Astrocyte (in vitro differentiated cells and primary cell): Measurements from ENCODE around the gene CDX2. TPM values are rescaled to one million over a fixed set of nuclear protein-coding genes. Genes with fewer than 3 reads are reported as not detected.

ENCODE experiments used
- DNase-seq: peaks from one replicate; pipeline ENCODE4 v3.0.0-alpha.2; 2010; ENCODE audit warnings: low read depth
- FAIRE-seq: peaks from 2 replicates; lab custom pipeline; 2011; peaks lifted over from hg19 to GRCh38; lab: Jason Lieb, UNC
- H2AFZ ChIP-seq: 2 replicates; pipeline ENCODE4 v1.6.0; 2012; ENCODE audit warnings: low read depth, low read length, inconsistent platforms
- H3K27ac ChIP-seq: 2 replicates; pipeline ENCODE4 v1.5.1; 2011; ENCODE audit warnings: low read depth, low read length, inconsistent platforms
- H3K27me3 ChIP-seq: 2 replicates; pipeline ENCODE4 v1.6.0; 2011; ENCODE audit warnings: low read length, inconsistent platforms; ENCODE audit not compliant: insufficient read depth
- H3K36me3 ChIP-seq: 2 replicates; pipeline ENCODE4 v1.5.1; 2011; ENCODE audit warnings: low read length, inconsistent platforms; ENCODE audit not compliant: insufficient read depth
- H3K4me1 ChIP-seq: 2 replicates; pipeline ENCODE4 v1.5.1; 2011; ENCODE audit warnings: low read length, inconsistent platforms; ENCODE audit not compliant: insufficient read depth
- H3K4me2 ChIP-seq: 2 replicates; pipeline ENCODE4 v1.6.0; 2012; ENCODE audit warnings: low read length, inconsistent platforms
- H3K4me3 ChIP-seq: 2 replicates; pipeline ENCODE4 v1.5.1; 2011; ENCODE audit warnings: low read depth, mild to moderate bottlenecking, low read length, inconsistent platforms; ENCODE audit not compliant: insufficient read depth
- H3K79me2 ChIP-seq: 2 replicates; pipeline ENCODE4 v1.6.0; 2012; ENCODE audit warnings: mild to moderate bottlenecking, low read length, inconsistent platforms; ENCODE audit not compliant: insufficient read depth
- H3K9ac ChIP-seq: 2 replicates; pipeline ENCODE4 v1.6.0; 2012; ENCODE audit warnings: mild to moderate bottlenecking, low read length, inconsistent platforms
- H3K9me3 ChIP-seq: 2 replicates; pipeline ENCODE4 v1.5.1; 2012; ENCODE audit warnings: low read depth, mild to moderate bottlenecking, low read length, inconsistent platforms; ENCODE audit not compliant: insufficient read depth
- H4K20me1 ChIP-seq: 2 replicates; pipeline ENCODE4 v1.6.0; 2012; ENCODE audit warnings: low read length, inconsistent platforms; ENCODE audit not compliant: insufficient read depth
- H3K27ac Mint-ChIP-seq: one replicate; pipeline ENCODE4 v1.8.0; 2021; ENCODE audit warnings: mild to moderate bottlenecking, mixed read lengths; ENCODE audit not compliant: unreplicated experiment
- H3K27me3 Mint-ChIP-seq: one replicate; pipeline ENCODE4 v1.8.0; 2021; ENCODE audit warnings: low read depth, mixed read lengths; ENCODE audit not compliant: unreplicated experiment
- H3K36me3 Mint-ChIP-seq: one replicate; pipeline ENCODE4 v1.8.0; 2021; ENCODE audit warnings: low read depth, mixed read lengths; ENCODE audit not compliant: unreplicated experiment
- H3K4me1 Mint-ChIP-seq: one replicate; pipeline ENCODE4 v1.8.0; 2021; ENCODE audit warnings: low read depth, mixed read lengths; ENCODE audit not compliant: unreplicated experiment
- H3K4me3 Mint-ChIP-seq: one replicate; pipeline ENCODE4 v1.8.0; 2021; ENCODE audit warnings: mild to moderate bottlenecking, moderate library complexity, mixed read lengths; ENCODE audit not compliant: unreplicated experiment
- H3K9me3 Mint-ChIP-seq: one replicate; pipeline ENCODE4 v1.8.0; 2021; ENCODE audit warnings: mild to moderate bottlenecking, mixed read lengths; ENCODE audit not compliant: unreplicated experiment
- EZH2 ChIP-seq: IDR thresholded peaks from 2 replicates; pipeline ENCODE4 v1.6.1; 2012; ENCODE audit warnings: mild to moderate bottlenecking, low read length, inconsistent platforms; ENCODE audit not compliant: insufficient read depth
- total RNA-seq: library from RNA; stranded (reverse); gene quantifications from 2 replicates; pipeline ENCODE4 v1.2.1, GENCODE V29; 2021
- TF ChIP-seq, protein P1 (sequence below): IDR thresholded peaks from 2 replicates; pipeline ENCODE4 v1.5.1; 2011; ENCODE audit warnings: low read depth, mild to moderate bottlenecking, inconsistent platforms, low read length, moderate library complexity; ENCODE audit not compliant: insufficient read depth

The CDX2 gene
- total RNA-seq, 1 donor from 2014 or later, result not detected

DNA sequence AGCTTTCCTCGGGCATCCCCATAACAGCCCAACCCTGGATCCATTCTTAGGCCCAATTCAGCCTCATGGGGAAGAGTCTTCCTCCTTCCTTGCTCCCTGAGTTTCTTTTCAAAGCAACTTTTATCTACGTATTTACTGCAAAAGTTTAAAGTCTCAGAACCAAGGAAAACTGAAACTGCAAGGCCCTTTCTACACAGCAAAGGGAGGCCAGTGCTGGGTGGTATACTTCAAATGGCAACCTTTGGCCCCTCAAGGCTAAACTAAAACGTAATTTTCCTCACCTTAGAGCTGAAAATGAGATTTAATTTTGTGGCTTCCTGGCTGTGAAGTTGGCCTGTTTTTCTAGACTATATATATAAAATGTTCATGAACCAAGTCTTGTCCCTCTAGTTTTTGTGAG is 5.6 kb downstream of the CDX2 start:
- no peaks in the 10 kb centered on the region for H3K9me3 ChIP-seq
- peaks cover 3% of the 10 kb centered on the region for H3K4me1 ChIP-seq
- no peak overlapping the region for H3K27ac ChIP-seq
- no peaks in the 10 kb centered on the region for H3K79me2 ChIP-seq
- no peak overlapping the region for H3K27ac Mint-ChIP-seq
- FAIRE-seq, result no peak
- no peaks in the 10 kb centered on the region for H4K20me1 ChIP-seq
- TF ChIP-seq, protein P1, sequence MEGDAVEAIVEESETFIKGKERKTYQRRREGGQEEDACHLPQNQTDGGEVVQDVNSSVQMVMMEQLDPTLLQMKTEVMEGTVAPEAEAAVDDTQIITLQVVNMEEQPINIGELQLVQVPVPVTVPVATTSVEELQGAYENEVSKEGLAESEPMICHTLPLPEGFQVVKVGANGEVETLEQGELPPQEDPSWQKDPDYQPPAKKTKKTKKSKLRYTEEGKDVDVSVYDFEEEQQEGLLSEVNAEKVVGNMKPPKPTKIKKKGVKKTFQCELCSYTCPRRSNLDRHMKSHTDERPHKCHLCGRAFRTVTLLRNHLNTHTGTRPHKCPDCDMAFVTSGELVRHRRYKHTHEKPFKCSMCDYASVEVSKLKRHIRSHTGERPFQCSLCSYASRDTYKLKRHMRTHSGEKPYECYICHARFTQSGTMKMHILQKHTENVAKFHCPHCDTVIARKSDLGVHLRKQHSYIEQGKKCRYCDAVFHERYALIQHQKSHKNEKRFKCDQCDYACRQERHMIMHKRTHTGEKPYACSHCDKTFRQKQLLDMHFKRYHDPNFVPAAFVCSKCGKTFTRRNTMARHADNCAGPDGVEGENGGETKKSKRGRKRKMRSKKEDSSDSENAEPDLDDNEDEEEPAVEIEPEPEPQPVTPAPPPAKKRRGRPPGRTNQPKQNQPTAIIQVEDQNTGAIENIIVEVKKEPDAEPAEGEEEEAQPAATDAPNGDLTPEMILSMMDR, result no peak
- TF ChIP-seq EZH2, result no peak
- peaks cover 95% of the 10 kb centered on the region for H3K27me3 ChIP-seq
- no peak for DNase-seq
- no peaks in the 10 kb centered on the region for H3K36me3 Mint-ChIP-seq
- no peak overlapping the region for H3K4me2 ChIP-seq
- H2AFZ ChIP-seq, result no peak overlapping the region
- peaks cover 85% of the 10 kb centered on the region for H3K27me3 Mint-ChIP-seq
- no peaks in the 10 kb centered on the region for H3K36me3 ChIP-seq
- no peak overlapping the region for H3K4me3 ChIP-seq
- peaks cover 4% of the 10 kb centered on the region for H3K9me3 Mint-ChIP-seq
- no peak overlapping the region for H3K4me3 Mint-ChIP-seq
- H3K4me1 Mint-ChIP-seq, result no peaks in the 10 kb centered on the region
- no peak overlapping the region for H3K9ac ChIP-seq

DNA sequence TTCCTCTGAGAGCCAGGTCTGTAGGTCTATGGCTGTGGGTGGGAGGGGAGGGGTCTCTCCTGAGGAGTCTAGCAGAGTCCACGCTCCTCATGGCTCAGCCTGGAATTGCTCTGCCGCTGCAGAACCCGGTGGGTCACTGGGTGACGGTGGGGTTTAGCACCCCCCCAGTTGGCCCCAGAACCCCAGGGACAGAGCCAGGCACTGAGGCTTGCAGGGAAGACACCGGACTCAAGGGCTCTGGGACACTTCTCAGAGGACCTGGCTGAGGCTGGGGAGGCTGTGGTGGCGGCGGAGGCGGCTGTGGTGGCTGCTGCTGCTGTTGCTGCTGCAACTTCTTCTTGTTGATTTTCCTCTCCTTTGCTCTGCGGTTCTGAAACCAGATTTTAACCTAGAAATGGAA is 6.1 kb downstream of the CDX2 start:
- no peak overlapping the region for H3K27ac Mint-ChIP-seq
- H3K4me3 ChIP-seq, result no peak overlapping the region
- no peak overlapping the region for H3K9ac ChIP-seq
- DNase-seq (no peak), FAIRE-seq (no peak)
- no peak overlapping the region for H3K4me3 Mint-ChIP-seq
- peaks cover 3% of the 10 kb centered on the region for H3K4me1 ChIP-seq
- H3K27me3 Mint-ChIP-seq, result peaks cover 89% of the 10 kb centered on the region
- peaks cover 4% of the 10 kb centered on the region for H3K9me3 Mint-ChIP-seq
- no peak for TF ChIP-seq EZH2
- H2AFZ ChIP-seq, result no peak overlapping the region
- H3K27me3 ChIP-seq, result peaks cover 93% of the 10 kb centered on the region
- no peaks in the 10 kb centered on the region for H3K9me3 ChIP-seq
- no peaks in the 10 kb centered on the region for H3K36me3 Mint-ChIP-seq
- H3K36me3 ChIP-seq, result no peaks in the 10 kb centered on the region
- no peaks in the 10 kb centered on the region for H3K79me2 ChIP-seq
- H3K4me1 Mint-ChIP-seq, result no peaks in the 10 kb centered on the region
- H3K27ac ChIP-seq, result no peak overlapping the region
- no peaks in the 10 kb centered on the region for H4K20me1 ChIP-seq
- no peak overlapping the region for H3K4me2 ChIP-seq

DNA sequence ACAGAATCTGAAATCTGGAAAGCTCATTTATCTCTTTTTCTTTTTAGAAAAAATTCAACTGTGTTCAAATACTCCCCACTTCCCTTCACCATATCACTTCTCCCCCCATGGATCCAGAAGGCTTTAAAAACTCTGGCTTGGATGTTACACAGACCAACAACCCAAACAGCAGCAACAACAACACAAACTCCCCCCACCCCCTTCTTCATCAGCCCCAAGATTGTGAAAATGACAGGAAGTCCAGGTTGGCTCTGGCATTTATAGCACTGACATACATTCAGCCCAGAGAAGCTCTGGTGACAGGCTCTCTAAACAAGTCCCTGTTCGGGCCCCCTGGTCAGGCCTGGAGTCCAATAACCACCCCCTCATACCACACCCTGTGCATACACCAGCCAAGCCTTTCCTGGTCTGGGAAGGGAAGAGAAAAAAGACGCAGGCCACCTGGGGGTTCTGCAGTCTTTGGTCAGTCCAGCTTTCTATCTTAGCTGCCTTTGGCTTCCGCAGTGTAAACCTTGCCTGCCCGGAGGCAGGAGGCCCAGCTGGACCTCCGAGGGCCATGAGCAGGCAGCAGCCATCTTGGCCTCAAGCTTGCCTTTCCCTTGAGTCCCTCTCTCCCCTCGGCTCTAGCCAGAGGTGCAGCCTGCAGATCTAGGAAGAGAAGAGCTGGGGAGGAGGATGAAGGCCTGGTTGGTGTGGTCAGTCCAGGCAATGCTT is 6.8 kb downstream of the CDX2 start:
- no peaks in the 10 kb centered on the region for H4K20me1 ChIP-seq
- Mint-ChIP-seq H3K27me3 (peaks cover 87% of the 10 kb centered on the region), H3K9me3 (no peaks in the 10 kb centered on the region), H3K36me3 (no peaks in the 10 kb centered on the region), H3K4me3 (no peak overlapping the region), H3K4me1 (no peaks in the 10 kb centered on the region), H3K27ac (no peak overlapping the region)
- no peak for DNase-seq
- no peak overlapping the region for H3K4me2 ChIP-seq
- H3K27me3 ChIP-seq, result peaks cover 91% of the 10 kb centered on the region
- TF ChIP-seq, protein P1, result no peak
- TF ChIP-seq EZH2, result no peak
- no peaks in the 10 kb centered on the region for H3K9me3 ChIP-seq
- H3K27ac ChIP-seq, result no peak overlapping the region
- H3K4me3 ChIP-seq, result no peak overlapping the region
- no peaks in the 10 kb centered on the region for H3K79me2 ChIP-seq
- FAIRE-seq, result no peak
- H3K9ac ChIP-seq, result no peak overlapping the region
- no peak overlapping the region for H2AFZ ChIP-seq
- H3K36me3 ChIP-seq, result no peaks in the 10 kb centered on the region
- peaks cover 3% of the 10 kb centered on the region for H3K4me1 ChIP-seq
